Measurements from ENCODE around the gene PTGER1. TPM values are rescaled to one million over a fixed set of nuclear protein-coding genes. Genes with fewer than 3 reads are reported as not detected.

PTGER1 gene
- total RNA-seq, 1 experiment from 2014 or later, result 1.7 TPM

DNA sequence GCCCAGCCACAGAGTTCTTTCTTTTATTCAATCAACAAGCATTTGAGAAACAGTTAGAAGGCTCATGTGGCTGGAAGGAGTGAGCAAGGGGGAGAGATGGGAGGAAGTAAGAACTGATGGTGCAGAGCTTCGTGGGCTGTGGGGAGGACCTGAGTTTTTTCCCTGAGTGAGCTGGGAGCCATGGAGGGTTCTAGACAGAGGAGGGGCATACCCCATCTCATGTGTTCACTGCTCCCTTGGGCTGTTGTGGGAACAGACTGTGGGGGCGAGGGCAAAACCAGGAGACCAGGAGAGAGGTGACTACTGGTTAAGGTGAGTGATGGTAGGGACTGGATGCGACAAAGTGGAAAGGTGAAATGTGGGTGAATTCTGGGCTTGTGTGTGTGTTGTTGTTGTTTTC is 44.4 kb downstream of the PTGER1 start:
- no peak for DNase-seq
- Histone ChIP-seq H3K9me3 (replicated peaks) (no peaks in the 10 kb centered on the region), H3K27me3 (no peaks in the 10 kb centered on the region), H3K36me3 (no peaks in the 10 kb centered on the region), H3K27ac (no peak overlapping the region), H3K4me3 (no peak overlapping the region), H3K4me1 (peaks cover 18% of the 10 kb centered on the region)

DNA sequence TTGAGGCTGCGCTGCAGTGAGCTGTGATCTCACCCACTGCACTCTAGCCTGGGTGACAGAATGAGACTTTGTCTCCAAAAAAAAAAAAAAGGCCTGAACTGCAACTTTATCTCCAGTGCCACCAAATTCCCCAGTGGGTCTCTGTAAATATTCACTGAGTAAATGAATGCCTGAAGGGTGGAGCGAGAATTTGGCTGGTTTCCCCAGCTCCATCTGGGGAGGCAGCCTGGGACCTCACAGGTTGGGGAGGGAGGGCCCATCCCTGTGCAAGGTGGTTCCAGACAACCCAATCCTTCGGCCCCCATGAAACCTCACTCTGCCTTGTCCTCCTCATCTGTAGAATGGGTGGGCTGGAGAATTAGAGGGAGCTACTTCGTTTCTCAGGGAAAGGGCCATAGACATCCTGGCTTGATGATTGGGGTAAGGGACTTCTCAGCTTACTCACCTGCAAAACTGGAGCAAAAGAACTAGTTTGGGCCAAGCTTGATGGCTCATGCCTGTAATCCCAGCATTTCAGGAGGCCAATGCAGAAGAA is 46.2 kb downstream of the PTGER1 start:
- peak in 1 of 2 experiments; percentile 45 for DNase-seq
- Histone ChIP-seq H3K27me3 (no peaks in the 10 kb centered on the region), H3K27ac (no peak overlapping the region), H3K4me3 (no peak overlapping the region), H3K9me3 (replicated peaks) (no peaks in the 10 kb centered on the region), H3K36me3 (no peaks in the 10 kb centered on the region), H3K4me1 (peaks cover 12% of the 10 kb centered on the region)

DNA sequence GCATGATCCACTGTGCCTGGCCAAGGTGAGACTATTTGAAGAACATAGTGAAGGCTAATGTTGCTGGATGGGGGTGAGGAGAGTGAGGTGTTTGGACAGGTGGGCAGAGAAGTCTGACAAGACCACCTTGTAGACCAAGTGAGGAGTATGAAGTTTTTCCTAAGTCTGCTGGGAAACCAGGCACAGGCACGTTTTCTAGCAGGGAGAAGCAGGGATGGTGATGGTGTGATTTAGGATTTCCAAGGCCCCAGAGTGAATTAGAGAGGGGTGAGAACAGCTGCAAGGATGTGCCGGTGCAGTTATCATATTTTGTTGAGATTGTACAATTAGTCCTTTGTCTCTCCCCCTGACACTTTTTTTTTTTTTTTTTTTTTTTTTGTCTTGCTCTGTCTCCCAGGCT is 47.7 kb downstream of the PTGER1 start:
- peak; percentile 84 to 96 for DNase-seq
- no peaks in the 10 kb centered on the region for H3K27me3 ChIP-seq
- peak overlapping the region; percentile 55 for H3K27ac ChIP-seq
- no peaks in the 10 kb centered on the region for H3K9me3 ChIP-seq (replicated peaks)
- peaks cover 12% of the 10 kb centered on the region for H3K4me1 ChIP-seq
- H3K36me3 ChIP-seq, result no peaks in the 10 kb centered on the region
- H3K4me3 ChIP-seq, result no peak overlapping the region

DNA sequence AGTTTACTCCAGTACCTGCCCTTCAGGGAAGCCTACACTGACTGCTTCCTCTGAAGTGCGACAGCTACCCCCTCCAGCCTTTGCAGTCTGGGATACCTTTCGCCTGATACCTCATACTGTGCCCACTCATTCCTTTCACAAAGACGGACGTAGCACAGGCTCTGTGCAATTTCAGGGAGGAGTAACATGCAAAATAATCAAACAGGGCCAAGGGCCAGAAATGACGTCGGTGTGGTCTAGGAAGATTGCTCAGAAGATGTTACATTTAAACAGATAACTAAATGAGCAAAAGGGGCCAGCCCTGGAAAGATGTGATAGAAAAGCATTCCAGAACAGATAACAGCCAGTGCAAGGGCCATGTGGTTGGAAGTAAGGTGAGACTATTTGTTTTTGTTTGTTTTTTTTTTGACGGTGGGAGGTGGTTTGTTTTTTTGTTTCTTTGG is 49.4 kb downstream of the PTGER1 start:
- no peaks in the 10 kb centered on the region for H3K36me3 ChIP-seq
- no peak for DNase-seq
- no peaks in the 10 kb centered on the region for H3K9me3 ChIP-seq (replicated peaks)
- peaks cover 12% of the 10 kb centered on the region for H3K4me1 ChIP-seq
- H3K27me3 ChIP-seq, result no peaks in the 10 kb centered on the region
- H3K27ac ChIP-seq, result no peak overlapping the region
- no peak overlapping the region for H3K4me3 ChIP-seq

Other genes with a start within 250 kb of the PTGER1 start
- 20.4 and 22.6 TPM in 2 replicates for gene ADGRE5, start 93.9 kb downstream of the PTGER1 start, total RNA-seq (2014; rRNA removed; shearing (Covaris generic))
- gene DDX39A, start 56.0 kb downstream of the PTGER1 start, total RNA-seq (2014; rRNA removed; shearing (Covaris generic)), result 180 and 188 TPM in 2 replicates
- gene PKN1, start 42.0 kb downstream of the PTGER1 start, total RNA-seq (2014; rRNA removed; shearing (Covaris generic)), result 63.5 and 66.2 TPM in 2 replicates
- gene GIPC1, start 20.8 kb upstream of the PTGER1 start, total RNA-seq (2014; rRNA removed; shearing (Covaris generic)), result 67.4 and 71.1 TPM in 2 replicates
- gene DNAJB1, start 43.0 kb upstream of the PTGER1 start, total RNA-seq (2014; rRNA removed; shearing (Covaris generic)), result 166 and 178 TPM in 2 replicates
- gene TECR, start 54.2 kb upstream of the PTGER1 start, total RNA-seq (2014; rRNA removed; shearing (Covaris generic)), result 188 and 189 TPM in 2 replicates
- 240 and 323 TPM in 2 replicates for gene NDUFB7, start 96.7 kb upstream of the PTGER1 start, total RNA-seq (2014; rRNA removed; shearing (Covaris generic))
- 0.04 TPM in 1 of 2 replicates, not detected in the other for gene CLEC17A, start 107.7 kb upstream of the PTGER1 start, total RNA-seq (2014; rRNA removed; shearing (Covaris generic))
- not detected in 2 replicates for gene ADGRE3, start 199.5 kb upstream of the PTGER1 start, total RNA-seq (2014; rRNA removed; shearing (Covaris generic))
- 13.0 and 14.4 TPM in 2 replicates for gene ZNF333, start 214.7 kb upstream of the PTGER1 start, total RNA-seq (2014; rRNA removed; shearing (Covaris generic))